Measurements from ENCODE around the gene CCDC93. TPM values are rescaled to one million over a fixed set of nuclear protein-coding genes. Genes with fewer than 3 reads are reported as not detected.

Gene CCDC93
- total RNA-seq (2014; rRNA removed; shearing (Covaris generic)), result 18.2 and 21.4 TPM in 2 replicates

- peak; percentile 77 for DNase-seq (ENCODE audit: low read depth)
Observed at GRCh38 chr2:118013724-118014491, at the start of gene CCDC93. Gene CCDC93, minus strand, starts transcription at chr2:118014070. Its CDS starts 75 bp downstream, at chr2:118013995.

- no peak for DNase-seq (ENCODE audit: low read depth)
Observed at GRCh38 chr2:118062669-118063068, 48.8 kb upstream of the CCDC93 start.

- peak; percentile 36 for DNase-seq (ENCODE audit: low read depth)
Observed at GRCh38 chr2:118062048-118062447, 48.2 kb upstream of the CCDC93 start.

GRCh38 chr2:118061135-118061955 is 47.5 kb upstream of the CCDC93 start:
- peak; percentile 73 for DNase-seq (ENCODE audit: low read depth)

GRCh38 chr2:118059919-118060478 is 46.1 kb upstream of the CCDC93 start:
- DNase-seq (ENCODE audit: low read depth), result peak; percentile 88

- DNase-seq (ENCODE audit: low read depth), result peak; percentile 15
Observed at GRCh38 chr2:118058951-118059350, 45.1 kb upstream of the CCDC93 start.

GRCh38 chr2:118056801-118057200 is 42.9 kb upstream of the CCDC93 start:
- DNase-seq (ENCODE audit: low read depth), result no peak

- no peak for DNase-seq (ENCODE audit: low read depth)
Observed at GRCh38 chr2:118056165-118056534, 42.3 kb upstream of the CCDC93 start.

- DNase-seq (ENCODE audit: low read depth), result no peak
Observed at GRCh38 chr2:118055512-118056164, 41.8 kb upstream of the CCDC93 start.

- no peak for DNase-seq (ENCODE audit: low read depth)
Observed at GRCh38 chr2:118054213-118055008, 40.5 kb upstream of the CCDC93 start.

GRCh38 chr2:118053681-118054080 is 39.8 kb upstream of the CCDC93 start:
- DNase-seq (ENCODE audit: low read depth), result no peak

- no peak for DNase-seq (ENCODE audit: low read depth)
Observed at GRCh38 chr2:118052474-118052873, 38.6 kb upstream of the CCDC93 start.

GRCh38 chr2:118051826-118052358 is 38.0 kb upstream of the CCDC93 start:
- DNase-seq (ENCODE audit: low read depth), result no peak

GRCh38 chr2:118050974-118051373 is 37.1 kb upstream of the CCDC93 start:
- no peak for DNase-seq (ENCODE audit: low read depth)

- DNase-seq (ENCODE audit: low read depth), result peak; percentile 55
Observed at GRCh38 chr2:118050386-118050785, 36.5 kb upstream of the CCDC93 start.

- no peak for DNase-seq (ENCODE audit: low read depth)
Observed at GRCh38 chr2:118049816-118050140, 35.9 kb upstream of the CCDC93 start.

- peak; percentile 59 for DNase-seq (ENCODE audit: low read depth)
Observed at GRCh38 chr2:118049140-118049815, 35.4 kb upstream of the CCDC93 start.

- peak; percentile 15 for DNase-seq (ENCODE audit: low read depth)
Observed at GRCh38 chr2:118048401-118048800, 34.5 kb upstream of the CCDC93 start.

GRCh38 chr2:118047380-118047826 is 33.5 kb upstream of the CCDC93 start:
- DNase-seq (ENCODE audit: low read depth), result peak; percentile 66

GRCh38 chr2:118046634-118047210 is 32.9 kb upstream of the CCDC93 start:
- peak; percentile 48 for DNase-seq (ENCODE audit: low read depth)
